Measurements from ENCODE around the gene HSDL1. TPM values are rescaled to one million over a fixed set of nuclear protein-coding genes. Genes with fewer than 3 reads are reported as not detected.
A peak's percentile ranks its signal among the peaks of the same experiment; 100 is the strongest.

The HSDL1 gene
- total RNA-seq, 4 donors from 2014 or later = 11.1 to 39.8 (median 20.6) TPM

- peak overlapping the region in 2 of 4 donors; percentile 82 to 93 for H3K27ac ChIP-seq
- H3K36me3 ChIP-seq = no peaks in the 10 kb centered on the region
- DNase-seq (ENCODE audit: low spot score in 2 of 2) = no peak
- H3K4me3 ChIP-seq = peak overlapping the region; percentile 85 to 97 (median 95)
- WGBS, 2 donors = 22 to 31% methylated on average over 13 of the region's 13 CpGs
- no peaks in the 10 kb centered on the region for H3K9me3 ChIP-seq
- TF ChIP-seq EP300 (IDR thresholded peaks at IDR 0.05) = no peak
- no peak for TF ChIP-seq CTCF (IDR thresholded peaks at IDR 0.05)
- TF ChIP-seq POLR2A (IDR thresholded peaks at IDR 0.05) = no peak
- H3K4me1 ChIP-seq = peaks cover 0 to 22% (median 6%) of the 10 kb centered on the region in 4 donors
- no peaks in the 10 kb centered on the region for H3K27me3 ChIP-seq
Observed at GRCh38 chr16:84143784-84144199, 1.2 kb downstream of the HSDL1 start.

GRCh38 chr16:84143081-84143480 lies 1.9 kb downstream of the HSDL1 start:
- no peak overlapping the region for H3K4me3 ChIP-seq
- WGBS, 2 donors = 83 to 92% methylated on average over 1 of the region's 1 CpG
- no peaks in the 10 kb centered on the region for H3K36me3 ChIP-seq
- no peaks in the 10 kb centered on the region for H3K9me3 ChIP-seq
- H3K27me3 ChIP-seq = no peaks in the 10 kb centered on the region
- H3K4me1 ChIP-seq = peaks cover 0 to 24% (median 6%) of the 10 kb centered on the region in 4 donors
- H3K27ac ChIP-seq = no peak overlapping the region
- no peak for DNase-seq (ENCODE audit: low spot score in 2 of 2)
- TF ChIP-seq CTCF (IDR thresholded peaks at IDR 0.05) = no peak
- no peak for TF ChIP-seq POLR2A (IDR thresholded peaks at IDR 0.05)
- TF ChIP-seq EP300 (IDR thresholded peaks at IDR 0.05) = no peak

- 80 to 85% methylated on average over 13 of the region's 13 CpGs for WGBS, 2 donors
- no peaks in the 10 kb centered on the region for H3K27me3 ChIP-seq
- TF ChIP-seq CTCF (IDR thresholded peaks at IDR 0.05) (no peak), EP300 (IDR thresholded peaks at IDR 0.05) (no peak), POLR2A (IDR thresholded peaks at IDR 0.05) (no peak)
- H3K9me3 ChIP-seq = no peaks in the 10 kb centered on the region
- no peak for DNase-seq (ENCODE audit: low spot score in 2 of 2)
- no peak overlapping the region for H3K27ac ChIP-seq
- H3K4me3 ChIP-seq = no peak overlapping the region
- peaks cover 0 to 27% (median 6%) of the 10 kb centered on the region in 4 donors for H3K4me1 ChIP-seq
- H3K36me3 ChIP-seq = no peaks in the 10 kb centered on the region
Observed at GRCh38 chr16:84141143-84141670, 3.8 kb downstream of the HSDL1 start.

GRCh38 chr16:84139628-84140258 lies 5.2 kb downstream of the HSDL1 start:
- Histone ChIP-seq H3K4me1 (peaks cover 0 to 29% (median 4%) of the 10 kb centered on the region in 4 donors), H3K36me3 (no peaks in the 10 kb centered on the region), H3K9me3 (no peaks in the 10 kb centered on the region), H3K27ac (peak overlapping the region in 2 of 4 donors; percentile 6 to 64), H3K4me3 (no peak overlapping the region), H3K27me3 (no peaks in the 10 kb centered on the region)
- WGBS, 2 donors = 65 to 71% methylated on average over 6 of the region's 6 CpGs
- DNase-seq (ENCODE audit: low spot score in 2 of 2) = no peak
- TF ChIP-seq CTCF (IDR thresholded peaks at IDR 0.05) (no peak), POLR2A (IDR thresholded peaks at IDR 0.05) (no peak), EP300 (IDR thresholded peaks at IDR 0.05) (no peak)

GRCh38 chr16:84138824-84139627 lies 6.0 kb downstream of the HSDL1 start:
- Histone ChIP-seq H3K27ac (peak overlapping the region in 2 of 4 donors; percentile 50 to 64), H3K36me3 (no peaks in the 10 kb centered on the region), H3K4me3 (no peak overlapping the region), H3K27me3 (no peaks in the 10 kb centered on the region), H3K4me1 (peaks cover 0 to 25% (median 4%) of the 10 kb centered on the region in 4 donors), H3K9me3 (no peaks in the 10 kb centered on the region)
- no peak for DNase-seq (ENCODE audit: low spot score in 2 of 2)
- 53 to 56% methylated on average over 14 of the region's 14 CpGs for WGBS, 2 donors
- TF ChIP-seq EP300 (IDR thresholded peaks at IDR 0.05) (no peak), POLR2A (IDR thresholded peaks at IDR 0.05) (no peak), CTCF (IDR thresholded peaks at IDR 0.05) (no peak)

All from tibial nerve (tissue), 4 donors.